PC-3 (cell line): Measurements from ENCODE around the gene SLC35D2. TPM values are rescaled to one million over a fixed set of nuclear protein-coding genes. Genes with fewer than 3 reads are reported as not detected.

Source experiments
- ATAC-seq: fragments of 200-7000 bp; cut with Tn5 transposase; 2 replicates; pipeline ENCODE4 v1.9.1; 2020; ENCODE audit warnings: mild to moderate bottlenecking, moderate library complexity
- BruUV-seq: library from RNA; stranded (reverse); fragments of 400-500 nt; replicated peaks from 2 replicates; lab custom pipeline; 2021; lab: Mats Ljungman, UMichigan
- CTCF ChIA-PET: fragments of 300-600 bp; sonication (Branson Sonifier 250); formaldehyde crosslinking; loops from one replicate; lab custom pipeline; 2022; ENCODE audit warnings: antibody characterized with exemption; lab: Charles Lee
- POLR2A ChIA-PET: fragments of 300-600 bp; sonication (Branson Sonifier 250); formaldehyde crosslinking; loops from one replicate; lab custom pipeline; 2022; ENCODE audit warnings: antibody characterized with exemption; ENCODE audit not compliant: unreplicated experiment; lab: Charles Lee
- DNase-seq: peaks from one replicate; pipeline ENCODE4 v3.0.0-alpha.2; 2015
- H2AFZ ChIP-seq: fragments of 300-600 bp; sonication (generic); 2 replicates; pipeline ENCODE4 v1.6.0; 2016; ENCODE audit warnings: antibody characterized with exemption, low read length
- H3F3A ChIP-seq: fragments of 300-600 bp; sonication (generic); one replicate; pipeline ENCODE4 v1.6.0; 2017; ENCODE audit warnings: antibody characterized with exemption, low read length, control low read depth, mild to moderate bottlenecking; ENCODE audit not compliant: unreplicated experiment
- H3K27ac ChIP-seq: fragments of 300-600 bp; sonication (generic); 2 replicates; pipeline ENCODE4 v1.5.1; 2016; ENCODE audit warnings: mild to moderate bottlenecking, low read length
- H3K27me3 ChIP-seq: fragments of 300-600 bp; sonication (generic); 2 replicates; pipeline ENCODE4 v1.6.1; 2016; ENCODE audit warnings: low read length, mixed read lengths
- H3K36me3 ChIP-seq: fragments of 300-600 bp; sonication (generic); 2 replicates; pipeline ENCODE4 v1.6.1; 2016; ENCODE audit warnings: low read depth, mixed run types, low read length, mixed read lengths
- H3K4me1 ChIP-seq: fragments of 300-600 bp; sonication (generic); 2 replicates; pipeline ENCODE4 v1.5.1; 2016; ENCODE audit warnings: low read length; ENCODE audit not compliant: insufficient read depth
- H3K4me2 ChIP-seq: fragments of 300-600 bp; sonication (generic); 2 replicates; pipeline ENCODE4 v1.6.0; 2016; ENCODE audit warnings: low read length
- H3K4me3 ChIP-seq: fragments of 300-600 bp; sonication (generic); 2 replicates; pipeline ENCODE4 v1.5.1; 2016; ENCODE audit warnings: mild to moderate bottlenecking, low read length, mixed read lengths
- H3K79me2 ChIP-seq: fragments of 300-600 bp; sonication (generic); 2 replicates; pipeline ENCODE4 v1.6.1; 2017; ENCODE audit warnings: low read length, mixed read lengths
- H3K9ac ChIP-seq: fragments of 300-600 bp; sonication (generic); 2 replicates; pipeline ENCODE4 v1.6.0; 2016; ENCODE audit warnings: mild to moderate bottlenecking, low read length
- H3K9me2 ChIP-seq: fragments of 300-600 bp; sonication (generic); replicated peaks from 2 replicates; pipeline ENCODE4 v1.6.1; 2016; ENCODE audit warnings: mixed run types, low read length, mixed read lengths
- H3K9me3 ChIP-seq: fragments of 300-600 bp; sonication (generic); 2 replicates; pipeline ENCODE4 v1.6.1; 2016; ENCODE audit warnings: low read length, mixed read lengths
- H4K20me1 ChIP-seq: fragments of 300-600 bp; sonication (generic); 2 replicates; pipeline ENCODE4 v1.6.1; 2016; ENCODE audit warnings: low read length, mixed read lengths
- CTCF ChIP-seq: fragments of 300-600 bp; sonication (generic); conservative IDR thresholded peaks from 2 replicates; pipeline ENCODE4 v1.5.1; 2017; ENCODE audit warnings: antibody characterized with exemption, low read depth, mild to moderate bottlenecking, low read length
- EZH2 ChIP-seq: fragments of 300-600 bp; sonication (generic); IDR thresholded peaks from one replicate; pipeline ENCODE4 v1.6.1; 2017; ENCODE audit warnings: antibody characterized with exemption, mild to moderate bottlenecking, low read length; ENCODE audit not compliant: unreplicated experiment
- EZH2phosphoT487 ChIP-seq: fragments of 300-600 bp; sonication (generic); IDR thresholded peaks from 2 replicates; pipeline ENCODE4 v1.6.1; 2018; ENCODE audit warnings: mild to moderate bottlenecking, antibody characterized with exemption, low read length, borderline replicate concordance
- intact Hi-C: fragments of 100-400 bp; cut with micrococcal nuclease; formaldehyde crosslinking; loops from 2 replicates; pipeline ENCODE4 v1.9.0; 2023
- total RNA-seq: library from RNA; depleted of rRNA; stranded (reverse); fragments of >200 nt; gene quantifications from 2 replicates; pipeline ENCODE4 v1.2.3, GENCODE V29; 2014

SLC35D2 gene
- total RNA-seq, 1 experiment from 2014 or later: 21.5 TPM

- intact Hi-C loops: no loop called here
- Histone ChIP-seq H3K27me3 (no peaks in the 10 kb centered on the region), H3K27ac (peak overlapping the region; percentile 30), H3K9me2 (no peaks in the 10 kb centered on the region), H3K4me3 (peak overlapping the region; percentile 11; the same call in 1 of the 2 replicates), H3K4me1 (peaks cover 21% of the 10 kb centered on the region), H3K4me2 (peak overlapping the region; percentile 52), H2AFZ (no peak overlapping the region), H3K9me3 (no peaks in the 10 kb centered on the region), H4K20me1 (no peaks in the 10 kb centered on the region), H3K36me3 (no peaks in the 10 kb centered on the region), H3F3A (no peaks in the 10 kb centered on the region), H3K79me2 (no peaks in the 10 kb centered on the region), H3K9ac (no peak overlapping the region)
- no peak for TF ChIP-seq EZH2
- TF ChIP-seq EZH2phosphoT487: no peak
- no peak for TF ChIP-seq CTCF
- ATAC-seq (peak; percentile 96), DNase-seq (peak; percentile 86)
- ChIA-PET POLR2A (no interaction called here), CTCF (no interaction called here)
- no TSS peak for BruUV-seq
Measured at GRCh38 chr9:96299823-96300222, 83.7 kb downstream of the SLC35D2 start.

- Histone ChIP-seq H3K4me3 (no peak overlapping the region), H4K20me1 (no peaks in the 10 kb centered on the region), H3K4me2 (no peak overlapping the region), H3K27ac (no peak overlapping the region), H3F3A (no peaks in the 10 kb centered on the region), H2AFZ (no peak overlapping the region), H3K9ac (no peak overlapping the region), H3K79me2 (no peaks in the 10 kb centered on the region), H3K4me1 (peaks cover 13% of the 10 kb centered on the region), H3K36me3 (no peaks in the 10 kb centered on the region), H3K9me3 (no peaks in the 10 kb centered on the region), H3K27me3 (no peaks in the 10 kb centered on the region), H3K9me2 (no peaks in the 10 kb centered on the region)
- no peak for ATAC-seq
- TF ChIP-seq EZH2: no peak
- TF ChIP-seq CTCF: no peak
- no peak for TF ChIP-seq EZH2phosphoT487
- BruUV-seq: no TSS peak
- intact Hi-C loops: no loop called here
- ChIA-PET CTCF (interaction anchor here (0.7 kb wide), 1 partner anchor 381 kb away, joined by 3 read pairs; no protein-coding TSS in a partner anchor), POLR2A (interaction anchor here (0.6 kb wide), 1 partner anchor 1150 kb away, joined by 5 read pairs; no protein-coding TSS in a partner anchor)
- DNase-seq: no peak
Measured at GRCh38 chr9:96294159-96294545, 89.4 kb downstream of the SLC35D2 start.

GRCh38 chr9:96293498-96294158, 89.9 kb downstream of the SLC35D2 start:
- no peak overlapping the region for H3K27ac ChIP-seq
- H3K79me2 ChIP-seq: no peaks in the 10 kb centered on the region
- no TSS peak for BruUV-seq
- H3K9me2 ChIP-seq: no peaks in the 10 kb centered on the region
- H3K4me1 ChIP-seq: peaks cover 10% of the 10 kb centered on the region; the same call in 1 of the 2 replicates
- no peaks in the 10 kb centered on the region for H3K27me3 ChIP-seq
- peak overlapping the region; percentile 17; the same call in 1 of the 2 replicates for H3K4me2 ChIP-seq
- H2AFZ ChIP-seq: no peak overlapping the region
- no peak overlapping the region for H3K9ac ChIP-seq
- POLR2A ChIA-PET: interaction anchor here (0.6 kb wide), 1 partner anchor 1149 kb away, joined by 5 read pairs; no protein-coding TSS in a partner anchor
- intact Hi-C loops: no loop called here
- no peak for ATAC-seq
- peak; percentile 49 for DNase-seq
- H4K20me1 ChIP-seq: no peaks in the 10 kb centered on the region
- H3F3A ChIP-seq: no peaks in the 10 kb centered on the region
- no peaks in the 10 kb centered on the region for H3K9me3 ChIP-seq
- CTCF ChIA-PET: interaction anchor here (0.7 kb wide), 1 partner anchor 381 kb away, joined by 3 read pairs; no protein-coding TSS in a partner anchor
- no peak overlapping the region for H3K4me3 ChIP-seq
- TF ChIP-seq CTCF (no peak), EZH2 (no peak), EZH2phosphoT487 (no peak)
- H3K36me3 ChIP-seq: no peaks in the 10 kb centered on the region
